Endothelial cell of umbilical vein (primary cell): ENCODE measurements around the gene ZNF138.

Experiments used
- CTCF ChIP-seq, 2 donors: IDR thresholded peaks; 1 replicate in 1 of 2; 2 replicates in 1 of 2; pipeline ENCODE4 v1.5.1; 2011; ENCODE audit warnings: low read length in 2 of 2, mild to moderate bottlenecking in 2 of 2, moderate library complexity in 2 of 2, control low read depth in 1 of 2, inconsistent platforms in 1 of 2, low read depth in 1 of 2; ENCODE audit not compliant: insufficient read depth in 1 of 2; ENCODE audit errors: extremely low read depth in 1 of 2
- EZH2 ChIP-seq: IDR thresholded peaks from 2 replicates; pipeline ENCODE4 v1.6.1; 2012; ENCODE audit warnings: borderline replicate concordance, low read depth, mild to moderate bottlenecking, moderate library complexity, low read length, inconsistent platforms; ENCODE audit not compliant: severe bottlenecking
- FOS ChIP-seq: IDR thresholded peaks from 2 replicates; pipeline ENCODE4 v1.6.1; 2011; ENCODE audit warnings: mild to moderate bottlenecking, low read length, moderate library complexity, borderline replicate concordance; ENCODE audit not compliant: insufficient read depth
- POLR2A ChIP-seq: IDR thresholded peaks from 2 replicates; pipeline ENCODE4 v1.6.1; 2012; ENCODE audit warnings: low read depth, mild to moderate bottlenecking, control low read depth, low read length
- POLR2AphosphoS5 ChIP-seq: IDR thresholded peaks from 2 replicates; pipeline ENCODE4 v1.6.1; 2012; ENCODE audit warnings: low read depth, mild to moderate bottlenecking, control low read depth, low read length, moderate library complexity; ENCODE audit not compliant: insufficient read depth
- TF ChIP-seq, protein P1 (sequence below): IDR thresholded peaks from 2 replicates; pipeline ENCODE4 v1.6.1; 2011; ENCODE audit not compliant: insufficient read depth, insufficient read length

GRCh38 chr7:64830926-64831325, 36.7 kb downstream of the ZNF138 start:
- TF ChIP-seq CTCF (IDR thresholded peaks at IDR 0.05; ENCODE audit: extremely low read depth in 1 of 2, insufficient read depth in 1 of 2, low read depth in 1 of 2, low read length in 2 of 2) (no peak), POLR2A (no peak), EZH2 (no peak), FOS (no peak), POLR2AphosphoS5 (no peak)
- TF ChIP-seq, protein P1, sequence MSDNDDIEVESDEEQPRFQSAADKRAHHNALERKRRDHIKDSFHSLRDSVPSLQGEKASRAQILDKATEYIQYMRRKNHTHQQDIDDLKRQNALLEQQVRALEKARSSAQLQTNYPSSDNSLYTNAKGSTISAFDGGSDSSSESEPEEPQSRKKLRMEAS = no peak
